Measurements from ENCODE around the gene CDK10.

- TF ChIP-seq JUND (IDR thresholded peaks at IDR 0.05; ENCODE audit: borderline replicate concordance, low read depth, low read length): no peak
- TF ChIP-seq JUND (tag; IDR thresholded peaks at IDR 0.05; ENCODE audit: borderline replicate concordance, low read depth, low read length): no peak
- no peak for TF ChIP-seq SIN3B (IDR thresholded peaks at IDR 0.05; ENCODE audit: low read depth)
- no peak for TF ChIP-seq ELK1 (CRISPR knock-in tag; IDR thresholded peaks at IDR 0.05)
- TF ChIP-seq NRF1 (conservative IDR thresholded peaks at IDR 0.05 in 1 of 2, IDR thresholded peaks at IDR 0.05 in 1 of 2): no peak
- no peak for TF ChIP-seq EZH2 (IDR thresholded peaks at IDR 0.05; ENCODE audit: borderline replicate concordance, low read depth, low read length)
These were observed 47.1 kb upstream of the CDK10 start for GRCh38 chr16:89639385-89639784.
